ENCODE measurements around the gene ZNG1C. TPM values are rescaled to one million over a fixed set of nuclear protein-coding genes. Genes with fewer than 3 reads are reported as not detected.
"Not testable (repeated sequence)": the region's sequence is repeated elsewhere in the genome, so short reads cannot be mapped to it uniquely, and the experiment has no call there.

Gene ZNG1C
- total and polyA plus RNA-seq, 9 donors, result 10.3 to 28.9 (median 20.4) TPM

GRCh38 chr9:68311208-68311607 lies 69.4 kb downstream of the ZNG1C start:
- H3K4me1 ChIP-seq (ENCODE audit: insufficient read depth); H3K4me3 ChIP-seq; H3K36me3 ChIP-seq; H3K27me3 ChIP-seq; H3K27ac ChIP-seq; intact Hi-C loops (cut with DNase I); H3K9me3 ChIP-seq; DNase-seq: not testable (repeated sequence)
- no CpG with 5 or more reads among the region's 5 CpGs for WGBS, 3 donors

DNA sequence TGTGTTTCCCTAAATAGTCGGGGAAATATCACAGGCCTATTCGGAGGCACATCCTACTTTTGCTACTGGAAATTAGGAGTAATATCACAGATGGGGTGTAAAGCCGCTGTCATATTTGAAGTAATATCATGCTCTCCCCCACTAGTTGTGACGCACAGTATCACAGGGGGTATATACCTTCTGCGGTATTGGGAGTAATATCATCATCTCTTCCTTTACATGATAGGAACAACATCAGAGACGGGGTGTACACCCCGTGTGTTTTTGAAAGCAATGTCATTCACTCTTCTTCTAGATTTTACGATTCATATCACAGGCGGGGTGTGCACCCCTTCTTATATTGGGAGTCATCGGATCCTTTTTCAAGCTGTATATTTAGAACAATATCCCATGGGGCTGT lies 76.4 kb downstream of the ZNG1C start:
- DNase-seq; intact Hi-C loops (cut with DNase I); H3K27ac ChIP-seq; H3K36me3 ChIP-seq; H3K27me3 ChIP-seq; H3K4me3 ChIP-seq; H3K9me3 ChIP-seq; H3K4me1 ChIP-seq (ENCODE audit: insufficient read depth): not testable (repeated sequence)
- 64 to 77% (median 72%) methylated on average over 9 to 10 of the region's 10 CpGs for WGBS, 3 donors

GRCh38 chr9:68323749-68324148 lies 82.0 kb downstream of the ZNG1C start:
- WGBS, 3 donors, result 37 to 50% methylated on average over 6 to 11 of the region's 24 CpGs; no CpG with 5 or more reads in 1 of the 3 donors
- H3K36me3 ChIP-seq; H3K4me3 ChIP-seq; H3K27me3 ChIP-seq; H3K9me3 ChIP-seq; H3K27ac ChIP-seq; intact Hi-C loops (cut with DNase I); H3K4me1 ChIP-seq (ENCODE audit: insufficient read depth); DNase-seq: not testable (repeated sequence)

DNA sequence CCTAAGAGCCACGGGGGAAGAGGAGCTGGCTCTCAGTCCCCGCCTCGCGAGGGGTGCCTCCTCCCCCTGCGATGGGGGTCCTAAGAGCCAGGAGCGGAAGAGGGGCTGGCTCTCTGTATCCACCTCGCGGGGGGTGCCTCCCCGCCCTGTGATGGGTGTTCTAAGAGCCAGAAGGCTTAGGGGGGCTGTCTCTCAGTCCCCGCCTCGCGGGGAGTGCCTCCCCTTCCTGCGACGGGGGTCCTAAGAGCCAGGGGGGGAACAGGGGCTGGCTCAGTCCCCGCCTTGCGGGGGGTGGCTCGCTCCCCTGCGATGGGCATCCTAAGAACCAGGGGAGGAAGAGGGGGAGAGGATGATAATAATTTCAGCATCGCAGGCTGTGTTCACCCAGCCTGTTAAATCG lies 82.7 kb downstream of the ZNG1C start:
- H3K4me1 ChIP-seq (ENCODE audit: insufficient read depth); H3K9me3 ChIP-seq; DNase-seq; H3K36me3 ChIP-seq; H3K27ac ChIP-seq; intact Hi-C loops (cut with DNase I); H3K4me3 ChIP-seq; H3K27me3 ChIP-seq: not testable (repeated sequence)
- 5 to 6% methylated on average over 3 to 6 of the region's 20 CpGs; no CpG with 5 or more reads in 1 of the 3 donors for WGBS, 3 donors

- intact Hi-C loops (cut with DNase I), result not testable (repeated sequence)
Observed at GRCh38 chr9:68329106-68329505, 87.3 kb downstream of the ZNG1C start.

GRCh38 chr9:68330531-68331173 lies 88.9 kb downstream of the ZNG1C start:
- 72 to 87% (median 75%) methylated on average over 7 to 11 of the region's 11 CpGs for WGBS, 3 donors
- intact Hi-C loops (cut with DNase I); H3K9me3 ChIP-seq; DNase-seq; H3K36me3 ChIP-seq; H3K27ac ChIP-seq; H3K4me1 ChIP-seq (ENCODE audit: insufficient read depth); H3K4me3 ChIP-seq; H3K27me3 ChIP-seq: not testable (repeated sequence)

More at GRCh38 chr9:68329106-68329505, 87.3 kb downstream of the ZNG1C start:
- not testable (repeated sequence) for H3K36me3 ChIP-seq; DNase-seq; H3K27me3 ChIP-seq; H3K4me3 ChIP-seq; H3K27ac ChIP-seq; H3K4me1 ChIP-seq (ENCODE audit: insufficient read depth); H3K9me3 ChIP-seq
- 72 to 83% (median 79%) methylated on average over 2 of the region's 4 CpGs for WGBS, 3 donors

DNA sequence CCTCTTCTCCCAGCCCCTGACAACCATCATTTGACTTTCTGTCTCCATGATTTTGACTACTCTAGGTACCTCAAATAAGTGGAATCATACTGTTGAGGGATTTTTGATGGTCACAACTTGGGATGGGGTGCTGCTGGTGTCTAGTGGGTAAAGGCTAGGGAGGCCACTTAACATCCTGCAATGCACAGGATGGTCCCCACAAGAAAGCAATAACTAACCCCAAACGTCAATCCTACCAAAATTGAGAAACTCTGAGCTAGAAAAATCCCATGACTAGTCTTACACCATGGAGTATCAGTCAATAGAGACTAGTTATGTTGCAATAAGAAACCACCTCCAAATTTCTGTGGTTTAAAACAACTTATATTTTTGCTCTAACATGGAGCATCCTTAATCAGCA lies 90.3 kb downstream of the ZNG1C start:
- DNase-seq; H3K27me3 ChIP-seq; H3K36me3 ChIP-seq; H3K4me1 ChIP-seq (ENCODE audit: insufficient read depth); intact Hi-C loops (cut with DNase I); H3K9me3 ChIP-seq; H3K4me3 ChIP-seq; H3K27ac ChIP-seq: not testable (repeated sequence)
- 78 to 100% (median 82%) methylated on average over 1 of the region's 1 CpG for WGBS, 3 donors

DNA sequence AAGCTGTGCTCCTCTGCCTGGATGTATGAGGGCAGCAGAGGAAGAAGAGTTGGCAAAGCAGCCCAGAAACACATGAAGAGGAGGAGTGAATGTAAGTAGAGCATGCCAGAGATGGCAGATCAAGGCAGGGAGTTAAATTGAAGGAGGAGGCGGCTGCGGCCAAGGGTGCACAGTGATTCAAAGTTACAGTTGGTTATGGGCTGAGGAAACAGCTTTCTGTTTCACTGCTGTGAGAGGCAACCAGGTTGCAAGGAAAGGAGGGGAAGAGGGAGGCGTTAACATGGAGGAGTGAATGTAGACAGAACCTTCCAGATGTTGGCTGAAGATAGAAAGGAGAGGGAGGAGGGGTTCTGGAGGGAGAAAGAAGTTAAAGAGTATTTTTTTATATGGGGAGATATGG lies 94.2 kb downstream of the ZNG1C start:
- H3K4me1 ChIP-seq (ENCODE audit: insufficient read depth); H3K4me3 ChIP-seq; H3K36me3 ChIP-seq; DNase-seq; H3K27me3 ChIP-seq; intact Hi-C loops (cut with DNase I); H3K27ac ChIP-seq; H3K9me3 ChIP-seq: not testable (repeated sequence)
- WGBS, 3 donors, result 22 to 31% methylated on average over 3 of the region's 3 CpGs; no CpG with 5 or more reads in 1 of the 3 donors

GRCh38 chr9:68336639-68337339 lies 95.0 kb downstream of the ZNG1C start:
- WGBS, 3 donors, result 1 to 9% (median 5%) methylated on average over 4 to 5 of the region's 10 CpGs
- H3K27ac ChIP-seq; H3K27me3 ChIP-seq; DNase-seq; H3K9me3 ChIP-seq; H3K4me1 ChIP-seq (ENCODE audit: insufficient read depth); H3K4me3 ChIP-seq; H3K36me3 ChIP-seq; intact Hi-C loops (cut with DNase I): not testable (repeated sequence)

DNA sequence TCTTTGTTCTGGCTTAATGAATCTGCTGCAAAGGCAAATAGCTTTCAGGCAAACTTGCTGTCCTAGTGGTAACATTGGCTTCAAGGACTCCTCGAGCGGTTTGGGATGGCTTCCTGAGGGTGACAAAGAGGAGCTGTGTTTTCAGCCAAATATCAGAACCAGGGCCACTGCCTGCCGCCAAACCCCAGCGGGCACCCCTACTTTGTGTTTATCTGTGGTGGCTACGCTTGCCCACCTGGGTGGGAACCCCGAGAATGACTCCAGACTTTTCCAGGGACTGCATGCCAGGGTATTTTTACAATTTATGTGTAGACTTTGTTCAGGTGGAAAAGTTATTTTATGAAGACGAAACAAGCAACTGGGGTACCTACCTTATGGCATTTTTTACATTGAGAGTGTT lies 96.2 kb downstream of the ZNG1C start:
- H3K36me3 ChIP-seq; H3K27ac ChIP-seq; DNase-seq; intact Hi-C loops (cut with DNase I); H3K27me3 ChIP-seq; H3K4me1 ChIP-seq (ENCODE audit: insufficient read depth); H3K4me3 ChIP-seq; H3K9me3 ChIP-seq: not testable (repeated sequence)
- 89 to 93% (median 90%) methylated on average over 7 of the region's 7 CpGs for WGBS, 3 donors

All from ovary (tissue), 9 donors.